PFSK-1 (cell line): Measurements from ENCODE around the gene RAB11B.

Experiments
- FOXP2 ChIP-seq: optimal IDR thresholded peaks from 2 replicates; pipeline ENCODE3; 2011; ENCODE audit warnings: borderline replicate concordance, control low read depth, inconsistent platforms; ENCODE audit not compliant: insufficient read depth; ENCODE audit errors: extremely low read length, extremely low read depth
- POLR2AphosphoS5 ChIP-seq: IDR thresholded peaks from 2 replicates; pipeline ENCODE4 v1.6.1; 2012; ENCODE audit warnings: low read depth, mild to moderate bottlenecking, control low read depth, low read length, moderate library complexity
- REST ChIP-seq, 2 experiments: IDR thresholded peaks; 2 replicates each; pipeline versions ENCODE4 v1.6.1 to v1.8.0; 2011 to 2012; ENCODE audit warnings: low read depth in 2 of 2, low read length in 2 of 2, control low read depth in 1 of 2, inconsistent platforms in 1 of 2, mild to moderate bottlenecking in 1 of 2, moderate library complexity in 1 of 2; ENCODE audit not compliant: insufficient read depth in 1 of 2
- SIN3A ChIP-seq: IDR thresholded peaks from 2 replicates; pipeline ENCODE4 v1.6.1; 2012; ENCODE audit warnings: mild to moderate bottlenecking, low read length, moderate library complexity, borderline replicate concordance; ENCODE audit not compliant: insufficient read depth
- TAF1 ChIP-seq: IDR thresholded peaks from 2 replicates; pipeline ENCODE4 v1.6.1; 2012; ENCODE audit warnings: low read length, control low read depth, borderline replicate concordance; ENCODE audit not compliant: insufficient read depth

The RAB11B gene

GRCh38 chr19:8403098-8403819 lies 13.1 kb downstream of the RAB11B start:
- no peak for TF ChIP-seq FOXP2
- TF ChIP-seq POLR2AphosphoS5, result no peak
- no peak for TF ChIP-seq SIN3A
- no peak for TF ChIP-seq REST (IDR thresholded peaks at IDR 0.05; ENCODE audit: insufficient read depth in 1 of 2, low read depth in 2 of 2, low read length in 2 of 2)
- TF ChIP-seq TAF1, result no peak

GRCh38 chr19:8403820-8404109 lies 13.6 kb downstream of the RAB11B start:
- no peak for TF ChIP-seq SIN3A
- TF ChIP-seq TAF1, result no peak
- TF ChIP-seq REST (IDR thresholded peaks at IDR 0.05; ENCODE audit: insufficient read depth in 1 of 2, low read depth in 2 of 2, low read length in 2 of 2), result no peak

- TF ChIP-seq REST (IDR thresholded peaks at IDR 0.05; ENCODE audit: insufficient read depth in 1 of 2, low read depth in 2 of 2, low read length in 2 of 2), result no peak
- no peak for TF ChIP-seq TAF1
- no peak for TF ChIP-seq FOXP2
- TF ChIP-seq POLR2AphosphoS5, result no peak
- TF ChIP-seq SIN3A, result no peak
Measured at GRCh38 chr19:8404391-8405151, 14.4 kb downstream of the RAB11B start.

GRCh38 chr19:8412783-8413628 lies 22.8 kb downstream of the RAB11B start, which contains the start of gene MARCHF2:
MARCHF2 (plus strand) TSS chr19:8413305; CDS start chr19:8421841, 8,536 bp downstream.
- peak; percentile 62 for TF ChIP-seq FOXP2
- no peak for TF ChIP-seq POLR2AphosphoS5

- TF ChIP-seq TAF1 (no peak), POLR2AphosphoS5 (no peak), SIN3A (no peak), FOXP2 (no peak), REST (IDR thresholded peaks at IDR 0.05; ENCODE audit: insufficient read depth in 1 of 2, low read depth in 2 of 2, low read length in 2 of 2) (no peak)
Measured at GRCh38 chr19:8413629-8413995, 23.5 kb downstream of the RAB11B start.
